LoVo (cell line): Measurements from ENCODE around the gene PFDN2.

Experiments used
- DNase-seq: peaks from one replicate; pipeline ENCODE4 v3.0.0-alpha.2; 2016; ENCODE audit warnings: low spot score

PFDN2 gene

GRCh38 chr1:161099090-161099802 lies 18.6 kb downstream of the PFDN2 start:
- DNase-seq = no peak

- peak; percentile 86 for DNase-seq
Observed at GRCh38 chr1:161098210-161099068, 19.4 kb downstream of the PFDN2 start, which contains the start of gene KLHDC9. Gene KLHDC9 (plus strand): TSS chr1:161098361. CDS start chr1:161098536, 175 bp downstream.

GRCh38 chr1:161096530-161096929 lies 21.3 kb downstream of the PFDN2 start:
- no peak for DNase-seq

GRCh38 chr1:161096015-161096414 lies 21.8 kb downstream of the PFDN2 start:
- DNase-seq = no peak

- no peak for DNase-seq
Observed at GRCh38 chr1:161095230-161095629, 22.6 kb downstream of the PFDN2 start.

GRCh38 chr1:161094481-161094880 lies 23.4 kb downstream of the PFDN2 start:
- DNase-seq = no peak

- no peak for DNase-seq
Observed at GRCh38 chr1:161092621-161093028, 25.2 kb downstream of the PFDN2 start.

GRCh38 chr1:161091796-161092507 lies 25.9 kb downstream of the PFDN2 start:
- no peak for DNase-seq

- DNase-seq = no peak
Observed at GRCh38 chr1:161091093-161091492, 26.7 kb downstream of the PFDN2 start.

GRCh38 chr1:161090617-161091016 lies 27.2 kb downstream of the PFDN2 start:
- no peak for DNase-seq

- DNase-seq = no peak
Observed at GRCh38 chr1:161089938-161090337, 27.9 kb downstream of the PFDN2 start.

GRCh38 chr1:161089251-161089924 lies 28.4 kb downstream of the PFDN2 start, which contains the start of gene NECTIN4:
Gene NECTIN4 (minus strand): TSS chr1:161089558. CDS start chr1:161089296, 262 bp downstream.
- no peak for DNase-seq

- DNase-seq = no peak
Observed at GRCh38 chr1:161088587-161089110, 29.2 kb downstream of the PFDN2 start.

- no peak for DNase-seq
Observed at GRCh38 chr1:161086457-161086856, 31.4 kb downstream of the PFDN2 start.

GRCh38 chr1:161085165-161085564 lies 32.7 kb downstream of the PFDN2 start:
- no peak for DNase-seq

GRCh38 chr1:161084597-161084988 lies 33.2 kb downstream of the PFDN2 start:
- DNase-seq = no peak

GRCh38 chr1:161083748-161084596 lies 33.9 kb downstream of the PFDN2 start:
- no peak for DNase-seq

GRCh38 chr1:161082996-161083747 lies 34.7 kb downstream of the PFDN2 start:
- peak; percentile 87 for DNase-seq

GRCh38 chr1:161082483-161082882 lies 35.4 kb downstream of the PFDN2 start:
- no peak for DNase-seq

GRCh38 chr1:161081519-161081918 lies 36.3 kb downstream of the PFDN2 start:
- no peak for DNase-seq
